ENCODE data around the gene LMLN. TPM values are rescaled to one million over a fixed set of nuclear protein-coding genes. Genes with fewer than 3 reads are reported as not detected.
"Not testable (repeated sequence)": the region's sequence is repeated elsewhere in the genome, so short reads cannot be mapped to it uniquely, and the experiment has no call there.

Gene LMLN
- total RNA-seq, 2 donors from 2014 or later = 10.0 to 10.5 TPM

DNA sequence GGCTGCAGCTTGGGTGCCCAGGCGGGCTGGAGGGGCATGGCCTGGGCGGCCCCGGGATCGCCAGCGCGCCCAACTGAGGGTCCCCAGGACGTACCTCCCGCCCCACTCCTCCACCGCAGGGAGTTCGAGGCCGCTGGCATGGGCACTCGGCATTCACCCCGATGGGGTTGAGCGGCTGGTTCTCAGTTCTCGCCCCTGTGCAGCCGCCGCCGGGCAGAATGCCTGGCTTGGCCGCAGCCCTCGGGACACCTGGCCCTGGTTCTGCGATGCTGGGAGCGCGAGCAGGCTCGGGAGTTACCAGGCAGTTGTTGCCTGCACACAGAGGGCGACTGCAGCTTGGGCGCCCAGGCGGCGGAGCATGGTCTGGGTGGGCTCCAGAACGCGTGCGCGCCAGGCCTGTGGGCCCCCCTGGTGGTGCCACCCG, 121.4 kb downstream of the LMLN start:
- no peaks in the 10 kb centered on the region for H3K36me3 ChIP-seq (ENCODE audit: control insufficient read depth, insufficient read depth, low read length)
- no peaks in the 10 kb centered on the region for H3K36me3 Mint-ChIP-seq (ENCODE audit: low read depth)
- H3K27ac ChIP-seq (ENCODE audit: low read depth, low read length) = no peak overlapping the region
- H3K27me3 ChIP-seq (ENCODE audit: control insufficient read depth, insufficient read depth, low read length, poor library complexity, severe bottlenecking) = peaks cover 82% of the 10 kb centered on the region
- H3K4me3 Mint-ChIP-seq = no peak overlapping the region
- H3K9ac ChIP-seq (ENCODE audit: extremely low read depth, low read length, poor library complexity, severe bottlenecking) = no peak overlapping the region
- TF ChIP-seq, protein P1, sequence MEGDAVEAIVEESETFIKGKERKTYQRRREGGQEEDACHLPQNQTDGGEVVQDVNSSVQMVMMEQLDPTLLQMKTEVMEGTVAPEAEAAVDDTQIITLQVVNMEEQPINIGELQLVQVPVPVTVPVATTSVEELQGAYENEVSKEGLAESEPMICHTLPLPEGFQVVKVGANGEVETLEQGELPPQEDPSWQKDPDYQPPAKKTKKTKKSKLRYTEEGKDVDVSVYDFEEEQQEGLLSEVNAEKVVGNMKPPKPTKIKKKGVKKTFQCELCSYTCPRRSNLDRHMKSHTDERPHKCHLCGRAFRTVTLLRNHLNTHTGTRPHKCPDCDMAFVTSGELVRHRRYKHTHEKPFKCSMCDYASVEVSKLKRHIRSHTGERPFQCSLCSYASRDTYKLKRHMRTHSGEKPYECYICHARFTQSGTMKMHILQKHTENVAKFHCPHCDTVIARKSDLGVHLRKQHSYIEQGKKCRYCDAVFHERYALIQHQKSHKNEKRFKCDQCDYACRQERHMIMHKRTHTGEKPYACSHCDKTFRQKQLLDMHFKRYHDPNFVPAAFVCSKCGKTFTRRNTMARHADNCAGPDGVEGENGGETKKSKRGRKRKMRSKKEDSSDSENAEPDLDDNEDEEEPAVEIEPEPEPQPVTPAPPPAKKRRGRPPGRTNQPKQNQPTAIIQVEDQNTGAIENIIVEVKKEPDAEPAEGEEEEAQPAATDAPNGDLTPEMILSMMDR (conservative IDR thresholded peaks at IDR 0.05) = no peak
- 38 to 41% methylated on average over 29 to 33 of the region's 33 CpGs for WGBS, 2 experiments (ENCODE audit: insufficient coverage in 1 of 2, insufficient read length in 1 of 2)
- no peak overlapping the region for H3K4me3 ChIP-seq (ENCODE audit: low read length)
- H3K4me1 Mint-ChIP-seq = no peaks in the 10 kb centered on the region
- peaks cover 5% of the 10 kb centered on the region for H3K4me1 ChIP-seq (ENCODE audit: control insufficient read depth, insufficient read depth, low read length)
- peaks cover 81% of the 10 kb centered on the region for H3K27me3 Mint-ChIP-seq (ENCODE audit: insufficient read depth)
- no peak overlapping the region for H3K27ac Mint-ChIP-seq
- peak; percentile 72 for DNase-seq
- no peaks in the 10 kb centered on the region for H3K9me3 Mint-ChIP-seq
- peaks cover 13% of the 10 kb centered on the region for H3K9me3 ChIP-seq (ENCODE audit: control insufficient read depth, low read length)

GRCh38 chr3:198082226-198082625, 122.2 kb downstream of the LMLN start:
- 96% methylated on average over 2 of the region's 4 CpGs; no CpG with 5 or more reads in 1 of the 2 experiments for WGBS, 2 experiments (ENCODE audit: insufficient coverage in 1 of 2, insufficient read length in 1 of 2)
- H3K4me3 ChIP-seq (ENCODE audit: low read length); H3K27ac ChIP-seq (ENCODE audit: low read depth, low read length); H3K4me1 ChIP-seq (ENCODE audit: control insufficient read depth, insufficient read depth, low read length); H3K9ac ChIP-seq (ENCODE audit: extremely low read depth, low read length, poor library complexity, severe bottlenecking); H3K9me3 Mint-ChIP-seq; H3K36me3 ChIP-seq (ENCODE audit: control insufficient read depth, insufficient read depth, low read length); H3K4me1 Mint-ChIP-seq; H3K4me3 Mint-ChIP-seq; H3K36me3 Mint-ChIP-seq (ENCODE audit: low read depth); DNase-seq; H3K27ac Mint-ChIP-seq: not testable (repeated sequence)
- Histone ChIP-seq H3K9me3 (ENCODE audit: control insufficient read depth, low read length) (peaks cover 13% of the 10 kb centered on the region), H3K27me3 (ENCODE audit: control insufficient read depth, insufficient read depth, low read length, poor library complexity, severe bottlenecking) (peaks cover 82% of the 10 kb centered on the region)
- peaks cover 80% of the 10 kb centered on the region for H3K27me3 Mint-ChIP-seq (ENCODE audit: insufficient read depth)

- peaks cover 14% of the 10 kb centered on the region for H3K9me3 ChIP-seq (ENCODE audit: control insufficient read depth, low read length)
- no peak overlapping the region for H3K27ac ChIP-seq (ENCODE audit: low read depth, low read length)
- no peak overlapping the region for H3K9ac ChIP-seq (ENCODE audit: extremely low read depth, low read length, poor library complexity, severe bottlenecking)
- no peaks in the 10 kb centered on the region for H3K36me3 Mint-ChIP-seq (ENCODE audit: low read depth)
- no peaks in the 10 kb centered on the region for H3K4me1 ChIP-seq (ENCODE audit: control insufficient read depth, insufficient read depth, low read length)
- peaks cover 74% of the 10 kb centered on the region for H3K27me3 Mint-ChIP-seq (ENCODE audit: insufficient read depth)
- H3K4me3 ChIP-seq (ENCODE audit: low read length) = no peak overlapping the region
- no peaks in the 10 kb centered on the region for H3K9me3 Mint-ChIP-seq
- TF ChIP-seq, protein P1 (conservative IDR thresholded peaks at IDR 0.05) = no peak
- 88 to 89% methylated on average over 3 of the region's 3 CpGs for WGBS, 2 experiments (ENCODE audit: insufficient coverage in 1 of 2, insufficient read length in 1 of 2)
- DNase-seq = no peak
- no peaks in the 10 kb centered on the region for H3K4me1 Mint-ChIP-seq
- H3K27me3 ChIP-seq (ENCODE audit: control insufficient read depth, insufficient read depth, low read length, poor library complexity, severe bottlenecking) = peaks cover 75% of the 10 kb centered on the region
- H3K36me3 ChIP-seq (ENCODE audit: control insufficient read depth, insufficient read depth, low read length) = no peaks in the 10 kb centered on the region
- H3K4me3 Mint-ChIP-seq = no peak overlapping the region
- H3K27ac Mint-ChIP-seq = no peak overlapping the region
Observed at GRCh38 chr3:198088421-198088955, 128.5 kb downstream of the LMLN start.

DNA sequence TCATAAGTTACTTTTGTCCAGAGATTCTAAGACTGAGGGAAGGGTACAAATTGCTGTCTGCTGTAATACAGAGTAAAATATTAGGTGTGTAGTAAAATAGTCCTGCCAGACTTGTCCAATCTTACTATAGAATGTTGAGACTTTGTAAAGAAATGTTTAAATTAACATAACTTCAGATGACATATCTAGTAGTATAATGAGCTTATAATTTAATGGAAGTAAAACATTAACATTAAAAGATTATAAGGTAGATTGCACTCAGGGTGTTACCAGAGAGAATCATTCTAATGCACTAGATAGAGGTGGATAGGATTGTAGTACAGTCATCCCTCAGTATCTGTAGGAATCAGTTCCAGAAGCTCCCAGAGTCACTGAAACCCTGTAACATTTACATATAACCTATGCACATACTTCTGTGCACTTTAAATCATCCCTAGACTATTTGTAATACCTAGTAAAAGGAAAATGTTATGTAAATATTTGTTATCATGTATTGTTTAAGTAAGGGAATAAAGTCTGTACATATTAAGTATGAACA, 130.8 kb downstream of the LMLN start:
- peaks cover 57% of the 10 kb centered on the region for H3K27me3 ChIP-seq (ENCODE audit: control insufficient read depth, insufficient read depth, low read length, poor library complexity, severe bottlenecking)

More for the DNA sequence above, 130.8 kb downstream of the LMLN start:
- DNase-seq = no peak
- TF ChIP-seq, protein P1 (conservative IDR thresholded peaks at IDR 0.05) = no peak
- Mint-ChIP-seq H3K9me3 (no peaks in the 10 kb centered on the region), H3K4me3 (no peak overlapping the region), H3K27me3 (ENCODE audit: insufficient read depth) (peaks cover 64% of the 10 kb centered on the region), H3K4me1 (no peaks in the 10 kb centered on the region), H3K27ac (no peak overlapping the region), H3K36me3 (ENCODE audit: low read depth) (no peaks in the 10 kb centered on the region)
- Histone ChIP-seq H3K9ac (ENCODE audit: extremely low read depth, low read length, poor library complexity, severe bottlenecking) (no peak overlapping the region), H3K4me3 (ENCODE audit: low read length) (no peak overlapping the region), H3K36me3 (ENCODE audit: control insufficient read depth, insufficient read depth, low read length) (no peaks in the 10 kb centered on the region), H3K27ac (ENCODE audit: low read depth, low read length) (no peak overlapping the region), H3K9me3 (ENCODE audit: control insufficient read depth, low read length) (peaks cover 18% of the 10 kb centered on the region), H3K4me1 (ENCODE audit: control insufficient read depth, insufficient read depth, low read length) (no peaks in the 10 kb centered on the region)

Data from endodermal cell (in vitro differentiated cells).